Vagina (tissue), 2 donors: ENCODE data around the gene C20orf96. TPM values are rescaled to one million over a fixed set of nuclear protein-coding genes. Genes with fewer than 3 reads are reported as not detected.

Experiments used
- DNase-seq, 2 donors: peaks; one replicate each; pipeline ENCODE4 v3.0.0-alpha.2; 2017; ENCODE audit errors: extremely low spot score in 2 of 2
- H3K27ac ChIP-seq: fragments of 200-600 bp; sonication (generic); one replicate; pipeline ENCODE4 v1.5.1; 2019
- H3K27me3 ChIP-seq: fragments of 200-600 bp; sonication (generic); one replicate; pipeline ENCODE4 v1.5.1; 2019
- H3K36me3 ChIP-seq, 2 donors: fragments of 200-600 bp; sonication (generic); one replicate each; pipeline ENCODE4 v1.5.1; 2017 to 2019
- H3K4me1 ChIP-seq: fragments of 200-600 bp; sonication (generic); one replicate; pipeline ENCODE4 v1.5.1; 2019
- H3K4me3 ChIP-seq, 2 donors: fragments of 200-600 bp; sonication (generic); 1 replicate in 1 of 2; 2 replicates in 1 of 2; pipeline ENCODE4 v1.5.1; 2016 to 2019
- H3K9me3 ChIP-seq: fragments of 200-600 bp; sonication (generic); one replicate; pipeline ENCODE4 v1.5.1; 2019
- CTCF ChIP-seq, 3 experiments: fragments of 450-650 bp in 2 of 3; fragments of 200-600 bp in 1 of 3; sonication (generic) in 1 of 3; IDR thresholded peaks; one replicate each; pipeline ENCODE4 v1.5.1; 2017 to 2019; ENCODE audit warnings: antibody characterized with exemption in 3 of 3, mild to moderate bottlenecking in 2 of 3, moderate library complexity in 2 of 3
- POLR2A ChIP-seq, 2 donors: fragments of 450-650 bp; IDR thresholded peaks; one replicate each; pipeline ENCODE4 v1.6.1; 2017; ENCODE audit warnings: antibody characterized with exemption in 2 of 2, mild to moderate bottlenecking in 2 of 2, moderate library complexity in 2 of 2
- POLR2AphosphoS5 ChIP-seq, 2 donors: sonication (generic); formaldehyde crosslinking; IDR thresholded peaks; one replicate each; pipeline ENCODE4 v1.9.0; 2017; ENCODE audit warnings: antibody characterized with exemption in 2 of 2, mild to moderate bottlenecking in 2 of 2, low read depth in 1 of 2; ENCODE audit not compliant: insufficient read depth in 1 of 2
- intact Hi-C: fragments of 100-400 bp; cut with DNase I; formaldehyde crosslinking; loops from one replicate; pipeline ENCODE4 v1.15.1; 2023
- total RNA-seq: library from RNA; depleted of rRNA; stranded (reverse); fragments of >200 nt; gene quantifications from one replicate; pipeline ENCODE4 v1.2.3, GENCODE V29; 2016

The C20orf96 gene
- total RNA-seq, 1 donor from 2014 or later: 2.7 TPM

DNA sequence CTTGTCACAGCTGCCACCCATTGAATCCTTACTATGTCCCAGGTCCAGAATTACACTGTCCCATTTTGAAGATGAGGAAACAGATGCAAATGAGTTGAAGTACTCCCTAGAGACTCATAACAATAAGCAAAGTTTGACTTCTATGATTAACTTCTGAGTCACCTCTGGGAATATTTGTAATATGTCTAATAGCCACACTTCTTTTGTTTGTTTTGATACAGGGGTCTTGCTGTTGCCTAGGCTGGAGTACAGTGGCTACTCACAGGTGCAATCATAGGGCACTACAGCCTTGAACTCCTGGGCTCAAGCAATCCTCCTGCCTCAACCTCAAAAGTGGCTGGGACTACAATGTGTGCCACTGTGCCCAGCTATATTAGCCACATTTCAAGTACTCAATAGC is 23.4 kb upstream of the C20orf96 start:
- Histone ChIP-seq H3K4me3 (no peak overlapping the region), H3K36me3 (no peaks in the 10 kb centered on the region), H3K27me3 (no peaks in the 10 kb centered on the region), H3K27ac (no peak overlapping the region), H3K9me3 (no peaks in the 10 kb centered on the region), H3K4me1 (peaks cover 21% of the 10 kb centered on the region)
- intact Hi-C loops: no loop called here
- TF ChIP-seq POLR2A (IDR thresholded peaks at IDR 0.05) (no peak), POLR2AphosphoS5 (IDR thresholded peaks at IDR 0.05; ENCODE audit: insufficient read depth in 1 of 2, low read depth in 1 of 2) (no peak), CTCF (IDR thresholded peaks at IDR 0.05) (no peak)
- no peak for DNase-seq

DNA sequence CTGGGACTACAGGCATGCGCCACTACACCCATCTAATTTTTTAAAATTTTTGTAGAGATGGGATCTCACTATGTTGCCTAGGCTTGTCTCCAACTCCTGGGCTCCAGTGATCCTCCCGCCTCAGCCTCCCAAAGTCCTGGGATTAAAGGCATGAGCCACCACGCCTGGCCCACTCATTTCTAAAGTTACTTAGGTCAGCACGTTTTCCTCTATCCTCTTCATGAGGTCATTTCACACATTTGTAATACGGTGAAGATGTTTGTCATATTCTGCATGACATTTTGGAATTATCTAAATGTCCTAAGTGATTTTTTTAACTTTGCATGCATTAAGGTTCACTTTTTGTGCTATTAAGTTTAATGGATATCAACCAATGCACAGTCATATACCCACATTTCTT is 22.9 kb upstream of the C20orf96 start:
- intact Hi-C loops: no loop called here
- TF ChIP-seq CTCF (IDR thresholded peaks at IDR 0.05) (no peak), POLR2AphosphoS5 (IDR thresholded peaks at IDR 0.05; ENCODE audit: insufficient read depth in 1 of 2, low read depth in 1 of 2) (no peak), POLR2A (IDR thresholded peaks at IDR 0.05) (no peak)
- H3K27me3 ChIP-seq: no peaks in the 10 kb centered on the region
- no peaks in the 10 kb centered on the region for H3K9me3 ChIP-seq
- no peak overlapping the region for H3K4me3 ChIP-seq
- H3K27ac ChIP-seq: no peak overlapping the region
- no peak for DNase-seq
- no peaks in the 10 kb centered on the region for H3K36me3 ChIP-seq
- peaks cover 25% of the 10 kb centered on the region for H3K4me1 ChIP-seq

- Histone ChIP-seq H3K27me3 (no peaks in the 10 kb centered on the region), H3K4me3 (no peak overlapping the region), H3K36me3 (no peaks in the 10 kb centered on the region), H3K27ac (no peak overlapping the region), H3K9me3 (no peaks in the 10 kb centered on the region), H3K4me1 (peaks cover 25% of the 10 kb centered on the region)
- TF ChIP-seq POLR2A (IDR thresholded peaks at IDR 0.05) (no peak), CTCF (IDR thresholded peaks at IDR 0.05) (no peak), POLR2AphosphoS5 (IDR thresholded peaks at IDR 0.05; ENCODE audit: insufficient read depth in 1 of 2, low read depth in 1 of 2) (no peak)
- DNase-seq: no peak
- intact Hi-C loops: no loop called here
These were observed 22.3 kb upstream of the C20orf96 start for GRCh38 chr20:312866-313265.

DNA sequence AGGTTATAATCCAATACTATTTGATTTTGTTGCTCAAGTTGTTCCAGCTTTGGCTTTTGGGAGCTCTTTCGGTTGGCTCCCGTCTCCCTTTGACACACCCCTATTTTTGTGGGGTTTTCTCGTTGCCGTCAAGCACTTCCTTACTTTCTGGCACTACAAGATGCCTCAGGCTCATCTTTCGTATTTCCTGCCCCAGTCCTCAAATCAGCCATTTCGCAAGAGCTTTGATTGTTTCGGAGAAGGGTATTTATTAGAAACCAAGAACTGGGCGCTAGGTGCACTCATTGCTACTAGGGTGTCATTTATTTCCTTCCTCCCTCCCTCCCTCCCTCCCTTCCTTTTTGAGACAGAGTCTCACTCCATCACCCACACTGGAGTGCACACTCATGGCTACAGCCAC is 21.5 kb upstream of the C20orf96 start:
- Histone ChIP-seq H3K4me1 (peaks cover 25% of the 10 kb centered on the region), H3K36me3 (no peaks in the 10 kb centered on the region), H3K27ac (no peak overlapping the region), H3K9me3 (no peaks in the 10 kb centered on the region), H3K27me3 (no peaks in the 10 kb centered on the region), H3K4me3 (no peak overlapping the region)
- intact Hi-C loops: no loop called here
- DNase-seq: no peak
- TF ChIP-seq POLR2AphosphoS5 (IDR thresholded peaks at IDR 0.05; ENCODE audit: insufficient read depth in 1 of 2, low read depth in 1 of 2) (no peak), CTCF (IDR thresholded peaks at IDR 0.05) (no peak), POLR2A (IDR thresholded peaks at IDR 0.05) (no peak)

DNA sequence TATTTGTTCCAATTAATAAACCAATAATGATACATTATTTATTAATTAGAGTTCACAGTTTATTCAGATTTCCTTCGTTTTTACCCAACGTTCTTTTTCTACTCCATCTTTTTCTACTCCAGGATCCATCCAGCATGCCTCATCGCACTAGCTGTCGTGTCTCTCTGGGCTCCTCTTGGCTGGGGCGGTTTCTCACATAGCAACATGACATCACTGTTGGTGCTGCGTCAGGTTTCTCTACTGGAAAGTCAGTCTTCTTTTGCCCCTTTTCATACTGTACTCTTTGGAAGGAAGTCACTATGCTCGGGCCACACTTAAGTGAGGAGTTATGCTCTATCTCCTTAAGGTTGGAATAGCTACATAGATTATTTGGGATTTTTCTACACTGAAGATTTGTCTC is 21.1 kb upstream of the C20orf96 start:
- Histone ChIP-seq H3K36me3 (no peaks in the 10 kb centered on the region), H3K4me1 (peaks cover 25% of the 10 kb centered on the region), H3K4me3 (no peak overlapping the region), H3K27ac (peak overlapping the region; percentile 9), H3K27me3 (no peaks in the 10 kb centered on the region), H3K9me3 (no peaks in the 10 kb centered on the region)
- DNase-seq: no peak
- TF ChIP-seq CTCF (IDR thresholded peaks at IDR 0.05) (no peak), POLR2A (IDR thresholded peaks at IDR 0.05) (no peak), POLR2AphosphoS5 (IDR thresholded peaks at IDR 0.05; ENCODE audit: insufficient read depth in 1 of 2, low read depth in 1 of 2) (no peak)
- intact Hi-C loops: no loop called here
